Posterior vena cava (tissue), 2 donors: ENCODE measurements around the gene NOL9. TPM values are rescaled to one million over a fixed set of nuclear protein-coding genes. Genes with fewer than 3 reads are reported as not detected.
"Not testable (repeated sequence)": the region's sequence is repeated elsewhere in the genome, so short reads cannot be mapped to it uniquely, and the experiment has no call there.

Experiments
- DNase-seq: peaks from one replicate; pipeline ENCODE4 v3.0.0-alpha.2; 2020; ENCODE audit warnings: low spot score
- intact Hi-C, 2 donors: fragments of 100-400 bp; cut with DNase I; formaldehyde crosslinking; loops; one replicate each; pipeline versions ENCODE4 v1.14.1 to v1.14.2; 2022 to 2023
- total RNA-seq, 2 donors: library from RNA; stranded (reverse); fragmentation: NEBNext Ultra II Directional; extraction: Animal tissue kit (Norgen Biotek cat#: 25700); gene quantifications; one replicate each; pipeline ENCODE4 v1.2.1, GENCODE V29; 2021
- donor health status: DM: yes; HTN: yes; CAD: no.
- donor health status: DM: yes; HTN: yes; CAD: no.

Gene NOL9
- total RNA-seq, 2 donors from 2014 or later = 21.2 to 23.9 TPM

DNA sequence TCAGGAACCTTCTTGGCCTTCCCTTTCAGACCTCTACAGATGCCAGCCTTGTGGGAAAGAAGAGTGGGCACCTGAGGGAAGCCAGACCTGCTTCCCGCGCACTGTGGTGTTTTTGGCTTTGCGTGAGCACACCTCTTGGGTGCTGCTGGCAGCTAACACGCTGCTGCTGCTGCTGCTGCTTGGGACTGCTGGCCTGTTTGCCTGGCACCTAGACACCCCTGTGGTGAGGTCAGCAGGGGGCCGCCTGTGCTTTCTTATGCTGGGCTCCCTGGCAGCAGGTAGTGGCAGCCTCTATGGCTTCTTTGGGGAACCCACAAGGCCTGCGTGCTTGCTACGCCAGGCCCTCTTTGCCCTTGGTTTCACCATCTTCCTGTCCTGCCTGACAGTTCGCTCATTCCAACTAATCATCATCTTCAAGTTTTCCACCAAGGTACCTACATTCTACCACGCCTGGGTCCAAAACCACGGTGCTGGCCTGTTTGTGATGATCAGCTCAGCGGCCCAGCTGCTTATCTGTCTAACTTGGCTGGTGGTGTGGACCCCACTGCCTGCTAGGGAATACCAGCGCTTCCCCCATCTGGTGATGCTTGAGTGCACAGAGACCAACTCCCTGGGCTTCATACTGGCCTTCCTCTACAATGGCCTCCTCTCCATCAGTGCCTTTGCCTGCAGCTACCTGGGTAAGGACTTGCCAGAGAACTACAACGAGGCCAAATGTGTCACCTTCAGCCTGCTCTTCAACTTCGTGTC is 24.5 kb upstream of the NOL9 start:
- intact Hi-C loops = no loop called here
- DNase-seq = no peak

DNA sequence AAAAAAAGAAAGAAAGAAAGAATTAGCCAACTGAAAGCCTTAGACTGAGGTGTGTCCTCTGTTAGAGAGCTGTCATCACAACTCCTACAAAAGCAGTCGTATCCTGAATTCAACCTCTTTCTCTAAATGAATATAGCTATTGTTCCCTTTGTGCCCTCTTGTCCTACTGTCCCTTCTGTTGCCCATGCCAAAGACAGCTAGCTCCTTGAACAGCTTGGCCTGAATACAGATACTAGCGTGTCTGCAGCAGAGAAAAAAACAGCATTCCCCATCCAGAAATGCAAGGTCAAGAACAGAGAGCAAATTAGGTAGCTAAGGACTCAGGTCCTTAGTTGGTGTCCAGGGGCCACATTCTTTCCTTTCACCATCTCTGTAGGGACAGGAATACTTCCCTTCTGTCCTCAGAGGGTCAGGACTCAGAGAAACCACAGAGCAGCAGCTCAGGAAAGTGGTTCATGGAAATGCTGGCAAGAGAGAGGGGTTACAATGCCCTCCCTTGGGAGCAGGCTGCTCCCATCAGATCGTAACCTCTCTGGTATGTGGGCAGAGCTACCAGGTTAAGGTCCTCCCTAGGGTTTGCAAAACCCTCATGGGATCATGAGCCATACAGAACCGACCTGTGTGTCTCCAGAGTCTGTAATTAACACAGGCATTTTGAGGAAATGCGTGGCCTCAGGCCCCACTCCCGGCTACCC is 23.7 kb upstream of the NOL9 start:
- intact Hi-C loops = no loop called here

DNA sequence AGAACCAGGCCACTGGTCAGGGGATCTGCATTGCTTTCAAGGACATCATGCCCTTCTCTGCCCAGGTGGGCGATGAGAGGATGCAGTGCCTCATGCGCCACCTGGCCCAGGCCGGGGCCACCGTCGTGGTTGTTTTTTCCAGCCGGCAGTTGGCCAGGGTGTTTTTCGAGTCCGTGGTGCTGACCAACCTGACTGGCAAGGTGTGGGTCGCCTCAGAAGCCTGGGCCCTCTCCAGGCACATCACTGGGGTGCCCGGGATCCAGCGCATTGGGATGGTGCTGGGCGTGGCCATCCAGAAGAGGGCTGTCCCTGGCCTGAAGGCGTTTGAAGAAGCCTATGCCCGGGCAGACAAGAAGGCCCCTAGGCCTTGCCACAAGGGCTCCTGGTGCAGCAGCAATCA is 20.5 kb upstream of the NOL9 start:
- intact Hi-C loops = no loop called here
- DNase-seq = no peak

More for the DNA sequence above, 23.7 kb upstream of the NOL9 start:
- no peak for DNase-seq

DNA sequence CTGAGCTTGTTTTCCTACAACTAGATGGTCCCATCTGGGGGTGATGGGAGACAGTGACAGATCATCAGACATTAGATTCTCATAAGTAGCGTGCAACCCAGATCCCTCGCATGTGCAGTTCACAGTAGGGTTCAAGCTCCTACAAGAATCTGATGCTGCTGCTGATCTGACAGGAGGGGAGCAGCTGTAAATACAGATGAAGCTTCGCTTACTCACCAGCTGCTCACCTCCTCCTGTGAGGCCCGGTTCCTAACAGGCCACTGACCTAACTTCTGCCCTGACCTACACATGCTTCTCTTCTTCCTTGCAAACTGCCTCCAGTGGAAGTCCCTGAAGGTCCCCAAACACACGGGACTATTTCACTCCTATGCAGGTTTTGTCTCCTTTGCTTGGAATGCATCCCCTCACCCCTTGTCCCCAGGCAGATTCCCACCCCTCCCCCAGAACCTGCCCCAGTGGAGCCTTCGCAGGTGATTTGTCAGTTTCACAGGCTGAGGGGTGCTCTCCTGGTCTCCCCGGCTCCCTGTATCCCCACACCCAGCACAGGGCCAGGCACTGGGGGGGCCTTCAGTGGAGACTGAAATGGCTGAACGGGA is 19.8 kb upstream of the NOL9 start:
- DNase-seq = no peak
- intact Hi-C loops = no loop called here

DNA sequence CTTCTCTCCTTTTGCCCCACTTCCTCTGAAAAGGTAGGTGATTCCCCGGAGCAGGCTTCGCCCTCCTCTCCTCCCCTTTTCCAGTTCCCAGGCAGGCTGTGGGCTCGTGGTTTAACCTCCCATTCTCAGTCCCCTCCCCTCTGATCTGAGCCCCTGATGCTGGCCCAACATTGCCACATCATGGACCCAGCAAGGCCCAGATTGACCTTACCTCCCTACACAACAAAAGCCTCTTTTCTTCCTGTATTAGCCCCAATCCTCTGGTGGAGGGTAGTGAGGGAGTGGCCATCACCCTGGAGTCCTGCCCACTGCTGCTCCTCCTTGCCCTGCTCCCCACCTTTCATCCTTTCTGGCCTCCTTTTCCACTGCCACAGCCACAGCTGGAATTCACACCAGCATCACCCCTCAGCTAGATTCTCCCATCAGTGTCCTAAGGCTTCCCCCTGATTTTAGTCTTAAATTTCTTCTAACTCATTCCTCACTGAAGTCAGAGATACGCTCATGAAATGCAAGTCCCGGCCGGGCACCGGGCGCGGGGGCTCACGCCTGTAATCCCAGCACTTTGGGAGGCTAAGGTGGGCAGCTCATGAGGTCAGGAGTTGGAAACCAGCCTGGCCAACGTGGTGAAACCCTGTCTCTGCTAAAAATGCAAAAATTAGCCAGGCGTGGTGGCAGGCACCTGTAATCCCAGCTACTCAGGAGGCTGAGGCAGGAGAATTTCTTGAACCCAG is 18.5 kb upstream of the NOL9 start:
- no peak for DNase-seq
- intact Hi-C loops = no loop called here

DNA sequence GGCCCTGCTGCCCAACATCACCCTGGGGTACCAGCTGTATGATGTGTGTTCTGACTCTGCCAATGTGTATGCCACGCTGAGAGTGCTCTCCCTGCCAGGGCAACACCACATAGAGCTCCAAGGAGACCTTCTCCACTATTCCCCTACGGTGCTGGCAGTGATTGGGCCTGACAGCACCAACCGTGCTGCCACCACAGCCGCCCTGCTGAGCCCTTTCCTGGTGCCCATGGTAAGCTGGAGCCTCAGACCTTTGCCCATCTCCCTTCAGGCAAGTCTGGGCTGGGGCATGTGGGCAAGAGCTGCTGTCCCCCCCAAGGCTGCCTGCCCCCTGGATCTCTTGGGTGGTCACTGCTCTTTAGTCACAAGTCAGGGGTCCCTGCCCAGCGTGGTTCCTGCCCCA is 16.7 kb upstream of the NOL9 start:
- DNase-seq = no peak
- intact Hi-C loops = no loop called here

DNA sequence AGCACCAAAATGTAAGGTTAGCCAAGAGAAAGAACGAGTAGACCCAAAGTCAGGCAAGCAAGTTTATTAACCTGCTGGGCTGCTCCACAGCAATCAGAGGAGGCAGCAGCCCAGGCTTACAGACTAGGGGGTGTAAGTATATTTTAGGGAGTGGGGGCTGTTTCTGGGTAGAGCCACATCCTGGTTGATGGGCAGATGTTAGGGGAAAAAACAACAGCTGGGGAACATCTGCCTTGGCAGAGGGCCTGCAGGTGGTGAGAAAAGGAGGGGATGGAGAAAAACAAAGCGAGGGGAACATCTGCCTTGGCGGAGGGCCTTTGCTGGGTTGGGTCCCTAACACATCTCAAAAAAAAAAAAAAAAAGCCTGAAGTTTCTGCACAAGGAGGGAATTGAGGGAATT is 15.8 kb upstream of the NOL9 start:
- no peak for DNase-seq
- intact Hi-C loops = no loop called here

DNA sequence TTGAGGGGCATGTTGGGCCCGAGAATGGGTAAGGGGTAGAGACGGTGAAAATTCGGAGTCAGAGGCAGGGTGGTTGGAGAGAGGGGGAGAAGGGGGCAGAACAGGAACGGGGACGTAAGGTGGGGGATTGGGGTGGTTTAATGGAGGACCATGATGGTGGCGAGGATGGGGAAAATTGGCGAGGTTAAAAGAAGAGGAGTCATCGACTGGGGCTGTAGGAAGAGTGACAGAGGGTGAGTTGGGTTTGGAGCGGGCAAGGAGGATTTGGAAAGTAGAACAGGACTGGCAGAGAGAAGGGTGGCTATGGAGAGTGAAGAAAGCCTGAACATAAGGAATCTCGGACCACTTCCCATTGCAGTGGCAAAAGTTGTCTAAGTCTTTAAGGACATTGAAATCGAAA is 14.7 kb upstream of the NOL9 start:
- DNase-seq = no peak
- intact Hi-C loops = loop anchor here in 1 of 2 donors (5.0 kb wide), 1 partner anchor 203 kb away; no protein-coding TSS in a partner anchor

DNA sequence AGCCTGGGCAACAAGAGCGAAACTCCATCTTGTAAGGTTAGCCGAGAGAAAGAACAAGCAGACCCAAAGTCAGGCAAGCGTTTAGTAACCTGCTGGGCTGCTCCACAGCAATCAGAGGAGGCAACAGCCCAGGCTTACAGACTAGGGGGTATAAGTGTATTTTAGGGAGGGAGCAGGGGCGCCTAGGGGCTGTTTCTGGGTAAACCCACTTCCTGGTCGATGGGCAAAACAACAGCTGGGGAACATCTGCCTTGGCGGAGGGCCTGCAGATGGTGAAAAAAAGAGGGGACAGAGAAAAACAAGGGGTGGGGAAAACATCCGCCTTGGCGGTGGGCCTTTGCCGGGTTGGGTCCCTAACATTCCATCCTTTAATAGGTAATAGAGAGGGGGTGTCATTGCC is 6.0 kb upstream of the NOL9 start:
- intact Hi-C loops = no loop called here
- no peak for DNase-seq

DNA sequence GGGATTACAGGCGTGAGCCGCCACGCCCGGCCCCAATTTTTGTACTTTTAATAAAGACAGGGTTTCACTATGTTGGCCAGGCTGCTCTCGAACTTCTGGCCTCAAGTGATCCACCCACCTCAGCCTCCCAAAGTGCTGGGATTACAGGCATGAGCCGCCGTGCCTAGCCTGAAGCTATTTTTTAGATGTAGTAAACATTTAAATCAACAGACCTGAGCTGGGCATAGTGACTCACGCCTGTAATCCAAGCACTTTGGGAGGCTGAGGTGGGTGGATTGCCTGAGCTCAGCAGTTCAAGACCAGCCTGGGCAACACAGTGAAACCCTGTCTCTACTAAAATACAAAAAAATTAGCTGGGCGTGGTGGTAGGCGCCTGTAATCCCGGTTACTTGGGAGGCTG is 4.8 kb upstream of the NOL9 start:
- not testable (repeated sequence) for DNase-seq
- intact Hi-C loops = loop anchor here in 1 of 2 donors (10.0 kb wide), 1 partner anchor 76 kb away; no protein-coding TSS in a partner anchor

DNA sequence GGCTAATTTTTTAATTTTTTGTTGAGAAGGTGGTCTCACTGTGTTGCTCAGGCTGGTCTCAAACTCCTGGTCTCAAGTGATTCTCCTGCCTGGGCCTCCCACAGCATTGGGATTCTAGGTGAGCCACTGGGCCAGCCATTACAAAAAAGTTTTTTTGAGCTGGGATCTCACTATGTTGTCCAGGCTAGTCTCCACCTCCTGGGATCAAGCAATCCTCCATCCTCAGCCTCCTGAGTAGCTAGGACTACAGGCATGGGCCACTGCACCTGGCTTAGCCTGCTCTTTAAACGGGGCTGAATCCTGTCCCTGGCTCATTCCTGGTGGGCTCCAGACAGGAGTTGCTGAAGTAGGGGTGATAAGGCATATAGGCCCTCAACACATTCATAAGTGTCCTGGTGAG is 3.3 kb upstream of the NOL9 start:
- DNase-seq = no peak
- intact Hi-C loops = loop anchor here in 1 of 2 donors (10.0 kb wide), 1 partner anchor 77 kb away; no protein-coding TSS in a partner anchor

DNA sequence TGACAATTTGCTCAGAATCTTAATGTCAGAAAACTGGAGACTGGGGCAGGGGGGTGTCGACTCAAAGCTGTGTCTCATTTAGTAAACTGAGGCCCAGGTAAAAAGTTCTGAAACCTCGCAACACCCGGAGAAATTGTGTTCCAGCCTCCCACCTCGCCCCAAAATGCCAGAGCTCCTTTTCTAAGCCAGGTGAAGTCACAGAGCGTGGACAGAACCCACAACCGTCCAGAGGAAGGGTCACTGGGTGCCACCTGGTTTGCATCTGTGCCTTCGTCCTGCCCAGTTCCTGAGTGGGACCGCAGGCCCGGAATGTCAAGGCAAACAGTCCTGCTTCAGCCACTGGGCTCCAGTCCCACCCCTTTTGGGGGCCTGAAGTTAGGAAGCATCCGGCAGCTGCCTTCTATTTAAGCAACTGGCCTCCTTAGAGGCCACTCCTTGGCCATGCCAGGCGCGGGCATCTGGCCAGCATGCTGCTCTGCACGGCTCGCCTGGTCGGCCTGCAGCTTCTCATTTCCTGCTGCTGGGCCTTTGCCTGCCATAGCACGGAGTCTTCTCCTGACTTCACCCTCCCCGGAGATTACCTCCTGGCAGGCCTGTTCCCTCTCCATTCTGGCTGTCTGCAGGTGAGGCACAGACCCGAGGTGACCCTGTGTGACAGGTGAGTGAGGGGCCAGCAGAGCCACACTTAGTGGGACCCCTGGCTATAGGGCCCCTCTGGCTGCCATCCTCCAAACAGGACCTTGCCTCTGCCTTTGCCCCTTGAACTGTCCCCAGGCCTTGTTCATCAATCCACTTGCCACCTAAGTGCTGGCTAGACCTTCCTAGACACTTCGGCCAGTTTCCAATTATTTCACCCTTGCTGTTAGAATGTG is 830 bp upstream of the NOL9 start, which contains the start of gene TAS1R1:
Gene TAS1R1 (plus strand): TSS at position 401 of the 872 bp plus-strand sequence. CDS start 67 bp downstream, at position 468.
- intact Hi-C loops = loop anchor here in 1 of 2 donors (10.0 kb wide), 1 partner anchor 80 kb away; no protein-coding TSS in a partner anchor

DNA sequence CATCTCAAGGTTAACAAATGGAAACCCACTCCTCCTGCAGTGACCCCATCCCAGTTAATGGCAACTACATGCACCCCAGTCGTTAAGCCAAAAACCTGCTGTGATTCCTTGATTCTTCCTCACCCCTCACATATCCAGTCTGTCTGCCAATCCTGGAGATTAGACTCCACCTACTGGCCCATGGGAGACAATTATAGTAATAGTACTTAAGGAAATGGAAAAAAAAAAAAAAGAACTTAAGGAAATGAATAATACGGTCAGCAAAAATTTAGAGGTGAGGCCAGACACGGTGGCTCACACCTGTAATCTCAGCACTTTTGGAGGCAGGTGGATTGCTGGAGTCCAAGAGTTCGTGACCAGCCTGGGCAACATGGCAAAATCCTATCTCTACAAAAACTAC is 7.0 kb downstream of the NOL9 start:
- intact Hi-C loops = no loop called here
- DNase-seq = no peak

More for the DNA sequence above, 830 bp upstream of the NOL9 start, which contains the start of gene TAS1R1:
- DNase-seq = no peak

DNA sequence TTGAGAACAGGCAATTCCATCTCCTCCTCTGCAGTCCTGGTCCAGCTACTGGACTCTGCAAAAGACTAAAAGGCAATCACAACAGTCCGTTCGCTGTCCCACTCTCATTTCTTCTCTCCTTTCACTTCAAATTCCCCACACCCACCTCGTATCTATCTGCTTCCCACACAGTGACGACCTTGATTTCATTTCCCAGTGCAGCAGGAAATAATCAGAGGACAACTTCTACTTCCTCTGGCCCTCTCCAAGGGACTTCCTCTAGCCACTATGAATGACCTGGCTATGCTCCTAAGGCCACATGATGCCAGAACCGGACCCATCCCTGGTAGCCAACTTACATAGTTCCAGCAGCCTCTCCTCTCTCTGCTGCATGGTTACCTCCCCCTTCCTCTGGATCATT is 8.0 kb downstream of the NOL9 start:
- intact Hi-C loops = no loop called here
- DNase-seq = peak; percentile 20

DNA sequence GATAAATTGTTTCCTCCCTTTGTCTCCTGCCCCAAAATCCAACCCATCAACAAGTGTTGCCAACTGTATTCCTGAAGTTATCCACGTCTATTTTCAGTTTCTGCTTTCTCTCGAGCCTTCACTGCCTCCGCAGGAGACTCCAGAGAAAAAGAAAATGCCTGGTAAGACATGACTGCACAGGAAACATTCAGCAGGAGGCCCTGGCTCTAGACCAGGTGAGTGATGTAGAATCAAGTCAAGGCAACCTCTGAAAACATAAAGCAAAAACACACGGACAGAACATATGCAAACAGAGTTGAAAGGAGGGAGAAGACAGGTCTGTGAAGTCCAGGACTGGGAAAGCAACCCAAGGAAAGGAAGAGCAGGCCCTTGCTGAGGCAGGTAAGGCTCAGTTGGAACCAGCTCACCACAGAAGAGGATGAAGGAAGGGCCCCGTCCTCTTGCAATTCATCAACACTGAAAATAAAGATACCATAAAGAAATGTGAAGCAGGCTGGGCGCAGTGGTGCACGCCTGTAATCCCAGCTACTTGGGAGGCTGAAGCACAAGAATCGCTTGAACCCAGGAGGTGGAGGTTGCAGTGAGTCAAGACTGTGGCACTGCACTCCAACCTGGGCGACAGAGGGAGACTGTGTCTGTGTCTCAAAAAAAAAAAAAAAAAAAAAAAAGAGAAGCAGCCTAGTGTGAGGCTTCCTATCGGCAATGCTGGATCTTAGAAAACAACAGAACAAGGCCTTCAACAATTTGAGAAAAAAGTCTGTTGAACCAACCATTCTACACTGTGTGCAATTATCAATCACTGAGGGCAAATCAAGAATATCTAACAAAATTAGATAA is 8.8 kb downstream of the NOL9 start:
- intact Hi-C loops = no loop called here
- DNase-seq = peak; percentile 25

DNA sequence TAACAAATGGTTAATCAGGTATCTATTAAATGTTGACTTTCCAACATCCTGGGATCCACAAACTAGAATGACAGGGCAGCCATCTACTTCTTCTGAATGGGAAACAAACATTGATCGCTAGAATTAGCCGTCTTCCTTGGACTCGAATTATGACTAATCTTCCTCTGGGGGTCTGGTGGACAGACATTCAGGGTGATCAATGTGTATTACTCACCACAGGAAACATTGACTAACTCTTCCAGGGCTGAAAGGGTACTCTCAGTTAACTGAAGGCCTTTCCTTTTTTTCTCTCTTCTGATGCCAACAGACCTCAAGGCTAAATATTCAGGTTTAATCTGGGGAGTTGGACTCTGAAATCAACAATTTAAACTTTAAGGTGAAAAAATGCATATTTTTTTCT is 9.5 kb downstream of the NOL9 start:
- intact Hi-C loops = no loop called here
- DNase-seq = no peak

DNA sequence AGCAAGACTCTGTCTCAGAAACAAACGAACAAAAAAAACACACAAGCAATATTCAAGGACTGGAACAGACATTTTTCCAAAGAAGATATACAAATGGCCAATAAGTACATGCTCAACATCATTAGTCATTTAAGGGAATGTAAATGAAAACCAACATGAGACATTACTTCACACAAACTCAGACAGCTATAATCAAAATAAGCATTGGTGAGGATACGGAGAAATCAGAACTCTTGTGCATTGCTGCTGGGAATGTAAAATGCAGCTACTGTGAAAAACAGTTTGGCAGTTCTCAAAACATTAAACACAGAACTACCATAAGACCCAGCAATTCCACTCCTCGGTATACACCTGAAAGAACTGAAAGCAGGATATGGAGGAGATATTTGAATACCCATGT is 15.4 kb downstream of the NOL9 start:
- DNase-seq = no peak
- intact Hi-C loops = no loop called here

DNA sequence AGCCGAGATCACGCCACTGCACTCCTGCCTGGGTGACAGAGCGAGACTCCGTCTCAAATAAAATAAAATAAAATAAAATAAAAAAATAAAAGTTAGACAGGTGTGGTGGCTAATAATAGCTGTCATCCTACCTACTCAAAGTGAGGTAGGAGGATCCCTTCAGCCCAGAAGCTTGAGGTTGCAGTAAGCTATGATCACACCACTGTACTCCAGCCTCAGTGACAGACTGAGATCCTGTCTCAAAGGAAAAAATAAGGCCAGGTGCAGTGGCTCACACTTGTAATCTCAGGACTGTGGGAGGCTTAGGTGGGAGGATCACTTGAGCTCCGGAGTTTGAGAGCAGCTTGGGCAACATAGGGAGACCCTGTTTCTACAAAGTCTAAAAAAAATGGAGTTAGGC is 18.0 kb downstream of the NOL9 start:
- intact Hi-C loops = no loop called here
- no peak for DNase-seq
